H1 (cell line): Measurements from ENCODE around the gene TTPAL. TPM values are rescaled to one million over a fixed set of nuclear protein-coding genes. Genes with fewer than 3 reads are reported as not detected.

ENCODE experiments used
- ATF3 ChIP-seq: IDR thresholded peaks from 2 replicates; pipeline ENCODE4 v1.6.1; 2011; ENCODE audit warnings: low read depth, mild to moderate bottlenecking, low read length; ENCODE audit not compliant: insufficient read depth
- polyA plus RNA-seq, 7 experiments: library from polyadenylated mRNA; depleted of rRNA in 3 of 7; stranded (reverse) in 5 of 7; unstranded in 2 of 7; fragments of >200 nt in 5 of 7; fragments of 200-250 nt in 2 of 7; gene quantifications; 1 replicate in 5 of 7; 2 replicates in 1 of 7; 4 replicates in 1 of 7; pipeline versions ENCODE4 v1.2.1 to v1.2.3, GENCODE V29; 2011 to 2013; ENCODE audit warnings: missing spikeins in 2 of 7, mixed read lengths in 2 of 7
- total RNA-seq: library from RNA; stranded (reverse); fragmentation: NEBNext Ultra II Directional; extraction: Animal tissue kit (Norgen Biotek cat#: 25700); gene quantifications from 2 replicates; pipeline ENCODE4 v1.2.1, GENCODE V29; 2021

The TTPAL gene
- total and polyA plus RNA-seq, 2 of the 8 experiments (the other 6 are each of a cell fraction or from before 2014, with no cell fraction given), result 2.8 to 14.0 TPM

- no peak for TF ChIP-seq ATF3
Observed at GRCh38 chr20:44427804-44428173, 47.9 kb upstream of the TTPAL start (continued).
